Measurements from ENCODE around the gene RAD23A.
"Not testable (repeated sequence)": the region's sequence is repeated elsewhere in the genome, so short reads cannot be mapped to it uniquely, and the experiment has no call there.

RAD23A gene

DNA sequence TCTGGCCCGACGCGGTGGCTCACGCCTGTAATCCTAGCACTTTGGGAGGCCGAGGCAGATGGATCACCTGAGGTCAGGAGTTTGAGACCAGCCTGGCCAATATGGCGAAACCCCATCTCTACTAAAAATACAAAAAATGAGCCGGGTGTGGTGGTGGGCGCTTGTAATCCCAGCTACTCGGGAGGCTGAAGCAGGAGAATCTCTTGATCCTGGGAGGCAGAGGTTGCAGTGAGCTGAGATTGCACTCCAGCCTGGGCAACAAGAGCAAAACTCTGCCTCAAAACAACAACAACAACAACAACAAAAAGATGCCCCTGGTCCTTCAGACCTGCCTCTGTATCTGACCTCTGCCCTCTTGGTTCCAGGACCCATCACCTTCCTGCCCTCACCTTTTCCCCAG lies 9.9 kb downstream of the RAD23A start:
- not testable (repeated sequence) for DNase-seq (ENCODE audit: low spot score)

DNA sequence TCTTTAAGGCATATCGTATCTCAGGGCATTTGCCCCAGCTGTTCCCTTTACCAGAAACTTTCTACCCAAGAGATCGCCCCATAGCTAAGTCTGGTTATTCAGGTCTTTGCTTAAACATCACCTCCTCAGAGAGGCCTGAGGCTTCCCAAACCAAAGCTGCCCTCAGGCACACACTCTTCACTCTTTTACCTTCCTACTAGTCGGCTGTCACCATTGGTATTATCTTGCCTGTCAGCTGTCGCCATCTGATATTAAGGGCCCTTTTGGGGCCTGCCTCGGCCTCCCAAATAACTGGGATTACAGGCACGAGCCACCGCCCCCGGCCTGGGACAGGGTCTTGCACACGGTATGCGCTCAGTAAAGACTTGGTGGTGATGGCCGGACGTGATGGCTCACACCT lies 10.3 kb downstream of the RAD23A start:
- DNase-seq (ENCODE audit: low spot score) = no peak

DNA sequence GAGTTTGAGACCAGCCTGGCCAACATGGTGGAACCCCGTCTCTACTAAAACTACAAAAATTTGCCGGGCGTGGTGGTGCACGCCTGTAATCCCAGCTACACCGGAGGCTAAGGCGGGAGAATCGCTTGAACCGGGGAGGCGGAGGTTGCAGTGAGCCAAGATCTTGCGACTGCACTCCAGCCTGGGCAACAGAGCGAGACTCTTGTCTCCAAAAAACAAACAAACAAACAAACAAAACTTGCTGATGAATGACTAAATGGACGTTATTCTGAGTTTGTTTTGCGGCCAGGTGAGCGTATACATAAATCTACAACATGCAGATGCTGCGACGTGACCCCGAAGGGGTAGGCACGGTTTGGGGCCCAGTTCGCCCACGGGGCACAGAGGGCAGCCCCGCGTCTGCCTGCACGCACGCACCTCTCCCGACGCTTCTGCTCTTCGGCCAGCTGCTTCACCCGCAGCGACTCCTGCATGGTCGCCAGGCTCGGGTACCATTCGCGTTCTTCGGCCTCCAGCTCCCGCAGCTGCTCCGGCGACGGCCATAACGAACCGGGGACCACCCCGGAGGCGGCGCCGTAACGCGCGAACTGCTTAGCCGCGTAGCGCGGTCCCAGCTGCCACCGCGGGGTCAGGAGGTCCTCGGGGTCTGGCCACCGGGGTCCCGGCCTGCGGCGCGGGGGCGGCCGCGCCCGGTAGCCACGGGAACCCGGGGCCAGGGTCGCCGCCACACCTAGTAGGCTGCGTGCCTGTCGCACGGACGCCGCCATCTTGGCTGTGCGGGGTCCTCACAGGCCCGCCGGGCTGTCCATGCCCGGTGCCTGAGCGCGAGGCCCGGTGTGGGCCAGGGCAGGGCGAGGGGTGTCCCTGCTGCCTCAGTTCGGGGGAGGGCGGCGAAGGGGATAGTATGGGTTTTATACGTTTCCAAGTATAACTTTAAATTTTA lies 11.1 kb downstream of the RAD23A start, which contains the start of gene GADD45GIP1:
Gene GADD45GIP1 (minus strand): TSS at position 778 of the 943 bp plus-strand sequence. CDS start 11 bp downstream, at position 767.
- DNase-seq (ENCODE audit: low spot score) = peak; percentile 81

DNA sequence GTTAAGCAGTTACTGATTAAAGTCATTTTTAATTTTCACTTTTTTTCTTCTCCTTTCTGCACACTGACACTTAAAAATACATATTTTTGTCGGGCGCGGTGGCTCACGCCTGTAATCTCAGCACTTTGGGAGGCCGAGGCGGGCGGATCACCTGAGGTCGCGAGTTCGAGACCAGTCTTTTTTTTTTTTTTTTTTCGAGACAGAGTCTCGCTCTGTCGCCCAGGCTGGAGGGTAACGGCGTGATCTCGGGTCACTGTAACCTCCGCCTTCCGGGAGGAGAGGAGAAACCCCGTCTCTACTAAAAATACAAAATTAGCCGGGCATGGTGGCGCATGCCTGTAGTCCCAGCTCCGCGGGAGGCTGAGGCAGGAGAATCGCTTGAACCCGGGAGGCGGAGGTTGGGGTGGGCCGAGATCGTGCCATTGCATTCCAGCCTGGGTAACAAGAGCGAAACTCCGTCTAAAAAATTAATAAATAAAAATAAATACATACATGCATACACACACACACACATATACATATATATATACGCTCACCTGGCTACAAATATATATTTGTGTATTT lies 11.8 kb downstream of the RAD23A start:
- DNase-seq (ENCODE audit: low spot score) = not testable (repeated sequence)

DNA sequence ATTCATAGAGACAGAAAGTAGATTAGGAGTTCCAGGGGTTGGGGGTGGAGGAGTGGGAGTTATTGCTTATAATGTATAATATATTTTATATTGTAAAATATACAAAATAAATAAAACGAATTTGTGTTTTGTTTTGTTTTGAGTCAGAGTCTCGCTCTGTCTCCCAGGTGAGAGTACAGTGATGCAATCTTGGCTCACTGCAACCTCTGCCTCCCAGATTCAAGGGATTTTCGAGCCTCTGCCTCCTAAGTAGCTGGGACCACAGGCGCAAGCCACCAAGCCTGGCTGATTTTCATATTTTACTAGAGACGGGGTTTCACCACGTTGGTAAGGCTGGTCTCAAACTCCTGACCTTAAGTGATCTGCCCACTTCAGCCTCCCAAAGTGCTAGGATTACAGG lies 13.8 kb downstream of the RAD23A start:
- no peak for DNase-seq (ENCODE audit: low spot score)

DNA sequence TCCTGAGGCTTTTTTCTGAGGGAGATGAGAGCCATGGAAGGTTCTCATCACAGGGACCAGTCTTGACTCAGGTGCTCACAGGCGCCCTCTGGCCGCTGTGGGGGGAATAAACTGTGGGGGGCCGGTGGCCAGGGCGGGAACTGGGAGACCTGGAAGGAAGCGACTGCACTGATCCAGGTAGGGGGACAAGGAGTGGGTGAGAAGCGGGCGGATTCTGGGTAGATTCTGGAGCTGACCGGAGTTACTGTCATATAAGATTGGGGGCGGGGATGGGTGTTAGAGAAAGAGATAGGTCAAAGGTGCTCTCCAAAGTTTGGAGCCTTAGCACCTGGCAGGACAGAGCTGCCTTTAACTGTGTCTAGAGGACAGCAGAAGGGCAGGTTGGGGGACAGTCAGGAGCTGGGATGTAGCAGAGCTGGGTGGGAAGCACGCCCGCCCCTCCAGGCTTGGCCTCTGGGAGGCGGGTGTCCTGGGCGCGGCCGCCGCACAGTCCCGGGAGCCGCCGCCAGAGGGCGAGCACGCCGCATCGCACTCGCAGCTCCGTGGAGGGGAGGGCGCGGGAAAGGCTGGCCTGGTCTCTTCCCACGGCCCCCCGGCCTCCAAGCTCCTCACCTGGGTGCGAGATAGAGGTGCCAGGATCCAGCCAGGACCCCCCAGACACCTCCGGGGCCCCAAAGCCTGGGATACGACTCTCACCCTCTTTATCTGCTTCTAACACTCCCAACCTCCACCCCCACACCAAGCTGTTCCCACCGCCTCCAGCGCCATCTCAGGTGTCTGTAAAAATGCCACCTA lies 19.6 kb downstream of the RAD23A start:
- peak; percentile 83 for DNase-seq (ENCODE audit: low spot score)

DNA sequence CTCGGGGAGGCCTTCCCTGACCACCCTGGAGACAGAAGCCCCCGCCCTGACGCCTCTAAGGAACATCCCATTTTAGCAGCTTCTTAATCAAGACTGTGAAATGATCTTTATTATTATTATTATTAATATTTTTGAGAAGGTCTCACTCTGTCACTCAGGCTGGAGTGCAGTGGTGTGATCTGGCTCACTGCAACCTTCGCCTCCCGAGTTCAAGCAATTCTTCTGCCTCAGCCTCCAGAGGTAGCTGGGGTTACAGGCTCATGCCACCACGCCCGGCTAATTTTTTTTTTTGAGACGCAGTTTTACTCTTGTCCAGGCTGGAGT lies 20.1 kb downstream of the RAD23A start:
- no peak for DNase-seq (ENCODE audit: low spot score)

DNA sequence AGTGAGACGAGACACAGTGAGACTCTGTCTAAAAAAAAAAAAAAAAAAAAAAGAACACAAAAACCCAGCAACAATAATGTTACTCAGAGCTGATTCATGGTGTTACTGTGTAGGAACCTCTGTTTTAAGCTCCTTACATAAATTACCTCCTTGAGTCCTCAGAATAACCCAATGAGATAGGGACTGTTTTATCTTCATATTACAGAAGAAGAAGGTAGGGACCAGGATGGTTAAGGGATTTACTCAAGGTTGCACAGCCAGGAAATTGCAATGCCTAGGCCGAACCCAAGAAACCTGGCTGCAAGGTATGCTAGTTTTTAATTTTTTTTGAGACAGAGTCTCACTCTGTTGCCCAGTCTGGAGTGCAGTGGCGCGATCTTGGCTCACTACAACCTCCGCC lies 22.2 kb downstream of the RAD23A start:
- no peak for DNase-seq (ENCODE audit: low spot score)

DNA sequence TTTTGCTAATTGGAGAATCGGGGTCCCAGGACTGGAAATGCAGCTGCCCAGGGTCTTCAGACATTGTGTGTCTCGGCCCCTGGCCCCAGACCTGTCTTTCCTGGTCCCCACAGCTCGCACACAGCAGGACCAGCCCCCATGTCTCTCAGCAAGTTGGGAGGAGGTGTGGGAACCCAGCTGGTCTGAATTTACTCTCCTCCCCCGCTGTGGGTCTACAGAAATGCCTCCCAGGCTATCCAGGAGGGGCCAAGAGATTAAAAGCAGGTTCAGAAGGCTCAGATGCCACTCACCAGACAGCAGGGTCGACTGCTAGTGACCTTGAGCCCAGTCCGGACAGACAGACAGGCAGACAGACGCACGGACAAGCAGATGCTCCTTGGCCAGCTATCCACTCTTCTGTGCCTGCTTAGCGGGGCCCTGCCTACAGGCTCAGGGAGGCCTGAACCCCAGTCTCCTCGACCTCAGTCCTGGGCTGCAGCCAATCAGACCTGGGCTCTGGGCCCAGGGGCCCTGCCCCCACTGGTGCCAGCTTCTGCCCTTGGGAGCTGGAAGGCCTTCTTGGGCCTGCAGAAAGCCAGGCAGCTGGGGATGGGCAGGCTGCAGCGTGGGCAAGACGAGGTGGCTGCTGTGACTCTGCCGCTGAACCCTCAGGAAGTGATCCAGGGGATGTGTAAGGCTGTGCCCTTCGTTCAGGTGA lies 23.8 kb downstream of the RAD23A start, which contains the start of gene DAND5:
Gene DAND5 (plus strand): TSS at position 285 of the 697 bp plus-strand sequence. CDS start 85 bp downstream, at position 370.
- DNase-seq (ENCODE audit: low spot score) = no peak

DNA sequence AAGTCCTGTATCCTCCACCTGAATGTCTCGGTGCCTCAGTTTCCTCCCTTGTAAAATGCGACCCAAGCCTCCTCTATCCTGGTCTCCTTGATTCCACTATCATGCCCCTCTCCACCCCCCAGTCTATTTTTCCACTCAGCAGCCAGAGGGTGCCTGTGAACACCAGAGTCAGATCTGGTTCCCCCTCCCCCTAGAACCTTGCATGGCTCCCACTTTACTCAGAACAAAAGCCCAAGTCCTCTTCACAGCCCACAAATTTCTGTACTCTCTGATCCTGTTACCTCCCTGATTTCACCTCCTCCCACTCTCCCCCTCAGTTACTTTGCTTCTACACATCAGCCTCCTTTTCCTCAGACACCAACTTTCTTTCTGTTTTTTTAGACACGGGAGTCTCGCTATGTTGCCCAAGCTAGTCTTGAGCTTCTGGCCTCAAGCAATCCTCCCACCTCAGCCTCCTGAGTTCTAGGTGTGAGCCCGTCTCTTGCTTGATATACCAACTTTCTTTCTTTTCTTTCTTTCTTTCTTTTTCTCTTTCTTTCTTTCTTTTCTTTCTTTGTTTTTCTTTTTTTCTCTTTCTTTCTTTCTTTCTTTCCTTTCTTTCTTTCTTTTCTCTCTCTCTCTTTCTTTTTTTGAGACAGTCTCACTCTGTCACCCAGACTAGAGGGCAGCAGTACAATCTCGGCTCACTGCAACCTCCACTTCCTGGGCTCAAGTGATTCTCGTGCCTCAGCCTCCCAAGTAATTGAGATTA lies 24.6 kb downstream of the RAD23A start:
- DNase-seq (ENCODE audit: low spot score) = no peak

DNA sequence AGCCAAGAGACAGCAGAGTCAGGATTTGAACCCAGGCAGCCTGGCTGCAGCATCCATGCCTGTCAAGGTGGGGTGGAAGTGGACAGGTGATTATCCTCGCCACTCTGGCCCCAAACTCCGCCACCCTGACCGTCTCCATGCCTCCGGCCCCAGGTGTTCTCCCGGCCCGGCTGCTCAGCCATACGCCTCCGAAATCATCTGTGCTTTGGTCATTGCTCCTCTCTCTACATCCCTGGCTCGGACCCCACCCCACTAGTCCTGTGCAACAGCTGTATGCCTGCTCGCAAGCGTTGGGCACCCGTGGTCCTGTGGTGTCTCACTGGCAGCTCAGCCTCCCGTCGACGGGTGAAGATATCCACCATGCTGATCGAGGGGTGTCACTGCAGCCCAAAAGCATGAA lies 27.6 kb downstream of the RAD23A start:
- no peak for DNase-seq (ENCODE audit: low spot score)

DNA sequence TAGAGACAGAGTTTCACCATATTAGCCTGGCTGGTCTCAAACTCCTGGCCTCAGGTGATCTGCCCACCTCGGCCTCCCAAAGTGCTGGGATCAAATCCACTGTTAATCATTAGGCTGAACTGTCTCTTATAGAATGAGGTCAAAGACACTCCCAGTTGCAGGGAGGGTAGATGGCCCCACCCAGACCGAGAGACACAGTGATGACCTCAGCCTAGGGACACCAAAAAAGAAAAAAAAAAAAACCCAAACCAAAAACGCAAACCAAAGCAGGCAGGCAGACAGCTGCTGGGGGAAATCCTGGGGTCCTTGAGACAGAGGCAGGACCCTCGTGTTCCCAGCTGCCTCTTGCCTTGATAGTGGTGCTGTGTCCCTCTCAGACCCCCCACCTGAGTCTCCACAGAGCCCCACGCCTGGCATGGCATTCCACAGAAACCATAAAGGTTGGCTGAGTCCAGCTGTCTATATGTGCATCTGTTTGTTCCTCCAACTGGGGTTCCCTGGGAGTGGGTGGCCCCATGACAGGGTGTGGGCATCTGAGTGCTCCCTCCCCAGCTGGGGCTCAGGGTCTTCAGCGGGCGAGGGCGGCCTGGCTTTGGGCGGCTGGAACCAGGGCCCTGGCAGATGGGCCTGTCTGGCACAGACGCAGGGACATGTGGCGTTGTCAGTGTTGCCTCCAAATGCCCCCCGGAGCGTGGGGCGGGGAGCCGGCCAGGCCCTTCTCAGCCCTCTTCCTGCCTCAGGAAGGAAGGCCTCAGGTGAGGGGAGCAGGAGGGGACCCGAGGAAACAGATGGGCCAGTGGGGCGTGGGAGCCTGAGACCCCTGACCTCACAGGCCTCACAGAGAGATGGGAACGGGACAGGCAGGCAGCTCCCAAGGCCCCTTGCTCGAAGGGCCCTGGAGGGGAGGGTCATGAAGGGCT lies 28.9 kb downstream of the RAD23A start:
- DNase-seq (ENCODE audit: low spot score) = no peak

DNA sequence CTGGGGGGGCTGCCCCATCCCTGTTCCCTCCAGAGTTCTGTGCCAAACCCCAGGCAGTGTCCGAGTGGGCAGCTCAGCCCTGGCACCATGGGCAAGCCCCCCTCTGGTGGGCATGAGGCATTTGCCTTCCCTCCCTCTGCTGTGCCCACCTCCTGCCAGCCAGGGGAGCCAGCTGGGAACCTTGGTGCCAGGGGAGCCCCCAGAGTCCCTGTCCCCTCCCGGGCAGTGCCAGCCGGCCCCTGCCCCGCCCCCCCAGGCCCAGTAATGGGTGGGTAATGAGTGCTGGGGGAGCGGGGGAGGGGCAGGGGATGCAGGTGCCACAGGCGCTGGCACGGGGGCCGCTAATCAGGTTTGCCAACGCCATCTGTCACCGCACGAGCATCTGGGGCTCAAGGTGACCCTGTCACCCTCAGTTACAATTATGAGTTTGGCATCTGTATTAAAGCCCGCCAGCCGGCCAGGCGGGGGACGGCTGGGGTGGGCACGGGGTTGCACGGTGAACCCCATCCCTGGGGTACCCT lies 29.6 kb downstream of the RAD23A start:
- no peak for DNase-seq (ENCODE audit: low spot score)

DNA sequence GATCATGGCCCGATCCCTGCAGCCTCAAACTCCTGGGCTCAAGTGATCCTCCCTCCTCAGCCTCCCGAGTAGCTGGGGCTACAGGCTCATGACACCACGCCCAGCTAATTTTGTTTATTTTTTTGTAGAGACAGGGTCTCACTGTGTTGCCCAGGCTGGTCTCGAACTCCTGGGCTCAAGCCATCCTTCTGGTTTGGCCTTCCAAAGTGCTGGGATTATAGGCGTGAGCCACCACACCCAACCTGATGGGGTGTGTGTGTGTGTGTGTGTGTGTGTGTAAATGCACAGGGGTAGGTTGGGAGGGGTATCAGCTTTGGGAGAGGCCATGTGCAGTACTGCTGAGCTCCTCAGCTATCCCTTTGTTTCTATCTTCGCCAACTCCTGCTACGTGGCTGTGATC lies 30.4 kb downstream of the RAD23A start:
- DNase-seq (ENCODE audit: low spot score) = not testable (repeated sequence)

DNA sequence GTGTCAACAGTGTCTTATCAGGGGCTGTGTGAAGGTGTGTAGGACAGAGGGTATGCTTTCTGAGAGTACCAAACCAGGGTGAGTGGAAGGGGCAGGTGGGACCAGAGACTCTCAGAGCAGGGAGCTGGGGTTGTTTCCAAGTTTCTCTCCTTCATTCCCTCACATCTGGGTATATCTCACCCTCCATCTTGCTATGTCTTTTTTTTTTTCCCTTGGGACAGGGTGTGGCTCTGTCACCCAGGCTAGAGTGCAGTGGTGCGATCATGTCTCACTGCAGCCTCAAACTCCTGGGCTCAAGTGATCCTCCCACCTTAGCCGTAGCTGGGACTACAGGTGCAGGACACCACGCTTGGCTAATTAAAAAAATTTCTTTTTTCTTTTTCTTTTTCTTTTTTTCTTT lies 34.3 kb downstream of the RAD23A start:
- no peak for DNase-seq (ENCODE audit: low spot score)

DNA sequence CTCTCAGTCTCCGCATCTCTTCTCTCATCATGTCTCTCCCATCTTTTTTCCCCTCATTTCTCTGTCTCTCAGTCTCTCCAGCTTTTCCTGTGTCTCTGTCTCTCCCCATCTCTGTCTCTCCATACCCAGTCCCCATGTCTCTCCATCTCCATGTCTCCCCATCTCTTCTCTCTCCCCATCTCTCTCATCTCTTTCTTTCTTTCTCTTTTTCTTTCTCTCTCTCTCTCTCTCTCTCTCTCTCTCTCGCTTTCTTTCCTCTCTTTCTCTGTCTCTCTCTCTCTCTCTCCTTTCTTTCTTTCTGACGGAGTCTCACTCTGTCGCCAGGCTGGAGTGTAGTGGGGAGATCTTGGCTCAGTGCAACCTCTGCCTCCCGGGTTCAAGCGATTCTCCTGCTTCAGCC lies 37.0 kb downstream of the RAD23A start:
- no peak for DNase-seq (ENCODE audit: low spot score)

DNA sequence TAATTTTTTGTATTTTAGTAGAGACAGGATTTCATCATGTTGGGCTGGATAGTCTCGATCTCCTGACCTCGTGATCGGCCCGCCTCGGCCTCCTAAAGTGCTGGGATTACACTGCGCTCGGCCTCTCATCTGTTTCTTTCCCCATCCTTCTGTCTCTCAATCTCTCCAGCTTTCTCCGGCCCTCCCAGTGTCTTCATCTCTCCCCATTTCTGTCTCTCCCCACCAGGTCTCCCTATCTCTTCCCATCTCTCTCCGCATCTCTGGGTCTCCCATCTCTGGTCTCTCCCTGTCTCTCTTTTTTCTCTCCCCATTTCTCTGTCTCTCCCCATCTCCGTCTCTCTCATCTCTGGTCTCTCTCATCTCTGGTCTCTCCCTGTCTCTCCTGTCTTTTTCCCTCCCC lies 37.4 kb downstream of the RAD23A start:
- DNase-seq (ENCODE audit: low spot score) = no peak

DNA sequence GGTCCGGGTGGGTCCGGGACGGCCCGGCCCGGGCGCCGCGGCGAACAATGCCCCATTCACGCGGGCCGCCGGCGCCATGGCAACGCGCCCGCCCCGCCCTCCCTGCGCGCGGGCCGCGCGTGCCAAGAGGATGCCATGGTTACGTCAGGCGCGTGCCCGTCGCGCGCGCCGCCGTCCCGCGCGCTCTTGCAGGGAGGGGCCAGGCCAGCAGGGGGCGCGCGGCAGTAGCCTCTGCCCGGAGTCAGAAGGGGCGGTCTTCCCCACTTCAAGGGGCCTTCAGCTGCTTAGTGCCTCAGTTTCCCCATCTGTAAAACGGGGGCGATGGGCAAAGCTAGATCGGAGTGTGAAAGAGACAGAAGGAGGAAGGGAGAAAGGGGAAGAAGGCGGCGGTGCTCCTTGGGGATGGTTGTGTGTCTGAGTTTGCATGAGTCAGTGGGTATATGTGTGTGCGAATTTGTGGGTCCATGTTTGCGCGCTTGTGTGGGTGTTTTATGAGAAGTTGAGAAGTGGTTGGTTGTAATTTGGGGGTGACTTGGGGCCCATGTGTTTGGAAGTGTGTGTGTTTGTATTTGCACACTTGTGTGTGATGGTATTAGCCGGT lies 38.0 kb downstream of the RAD23A start:
- peak; percentile 91 for DNase-seq (ENCODE audit: low spot score)

DNA sequence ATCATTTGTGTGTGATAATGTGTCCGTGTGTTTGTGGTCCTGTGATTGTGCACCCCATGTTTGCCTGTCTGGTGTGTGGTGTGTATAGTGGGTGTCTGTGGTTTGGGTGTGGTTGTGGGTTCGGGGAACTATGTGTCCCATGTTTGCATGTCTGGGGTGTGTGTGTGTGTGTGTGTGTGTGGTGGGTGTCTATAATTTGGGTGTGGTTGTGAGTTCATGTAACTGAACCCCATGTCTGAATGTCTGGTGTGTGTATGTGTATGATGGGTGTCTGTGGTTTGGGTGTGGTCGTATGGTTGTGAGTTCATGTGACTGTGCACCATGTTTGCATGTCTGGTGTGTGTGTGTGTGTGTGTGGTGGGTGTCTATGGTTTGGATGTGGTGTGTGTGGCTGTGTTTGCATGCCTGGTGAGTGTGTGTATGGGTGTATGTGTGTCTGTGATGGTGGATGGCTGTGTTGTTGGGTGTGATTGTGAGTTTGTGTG lies 38.5 kb downstream of the RAD23A start:
- DNase-seq (ENCODE audit: low spot score) = no peak

Measured in hepatic stellate cell (primary cell).